Parathyroid adenoma (tissue), 2 donors: ENCODE data around the gene TTLL10.

ENCODE experiments used
- H2AFZ ChIP-seq: fragments of 300-600 bp; sonication (generic); one replicate; pipeline ENCODE4 v1.7.0; 2017; ENCODE audit warnings: antibody characterized with exemption, mild to moderate bottlenecking
- H3K27ac ChIP-seq: fragments of 300-600 bp; sonication (generic); one replicate; pipeline ENCODE4 v1.7.0; 2017
- H3K27me3 ChIP-seq: fragments of 300-600 bp; sonication (generic); one replicate; pipeline ENCODE4 v1.7.0; 2017; ENCODE audit warnings: low read length; ENCODE audit not compliant: control insufficient read depth, insufficient read depth
- H3K36me3 ChIP-seq: fragments of 300-600 bp; sonication (generic); one replicate; pipeline ENCODE4 v1.7.0; 2017; ENCODE audit warnings: low read length; ENCODE audit not compliant: control insufficient read depth, insufficient read depth
- H3K4me1 ChIP-seq: fragments of 300-600 bp; sonication (generic); one replicate; pipeline ENCODE4 v1.7.0; 2017; ENCODE audit warnings: control low read depth
- H3K4me2 ChIP-seq: fragments of 300-600 bp; sonication (generic); one replicate; pipeline ENCODE4 v1.7.0; 2017; ENCODE audit warnings: low read length
- H3K4me3 ChIP-seq: fragments of 300-600 bp; sonication (generic); one replicate; pipeline ENCODE4 v1.7.0; 2017; ENCODE audit warnings: low read depth, low read length
- H3K79me2 ChIP-seq: fragments of 300-600 bp; sonication (generic); one replicate; pipeline ENCODE4 v1.7.0; 2017; ENCODE audit warnings: control low read depth
- H3K9ac ChIP-seq: fragments of 300-600 bp; sonication (generic); one replicate; pipeline ENCODE4 v1.7.0; 2017; ENCODE audit warnings: mild to moderate bottlenecking
- H3K9me3 ChIP-seq: fragments of 300-600 bp; sonication (generic); one replicate; pipeline ENCODE4 v1.7.0; 2017; ENCODE audit warnings: low read length; ENCODE audit not compliant: control insufficient read depth
- TF ChIP-seq, protein P1 (sequence below): fragments of 300-600 bp; sonication (generic); IDR thresholded peaks from one replicate; pipeline ENCODE4 v1.7.0; 2017; ENCODE audit warnings: antibody characterized with exemption, mild to moderate bottlenecking
- donor health status: primary hyperparathyroidism.

The TTLL10 gene

DNA sequence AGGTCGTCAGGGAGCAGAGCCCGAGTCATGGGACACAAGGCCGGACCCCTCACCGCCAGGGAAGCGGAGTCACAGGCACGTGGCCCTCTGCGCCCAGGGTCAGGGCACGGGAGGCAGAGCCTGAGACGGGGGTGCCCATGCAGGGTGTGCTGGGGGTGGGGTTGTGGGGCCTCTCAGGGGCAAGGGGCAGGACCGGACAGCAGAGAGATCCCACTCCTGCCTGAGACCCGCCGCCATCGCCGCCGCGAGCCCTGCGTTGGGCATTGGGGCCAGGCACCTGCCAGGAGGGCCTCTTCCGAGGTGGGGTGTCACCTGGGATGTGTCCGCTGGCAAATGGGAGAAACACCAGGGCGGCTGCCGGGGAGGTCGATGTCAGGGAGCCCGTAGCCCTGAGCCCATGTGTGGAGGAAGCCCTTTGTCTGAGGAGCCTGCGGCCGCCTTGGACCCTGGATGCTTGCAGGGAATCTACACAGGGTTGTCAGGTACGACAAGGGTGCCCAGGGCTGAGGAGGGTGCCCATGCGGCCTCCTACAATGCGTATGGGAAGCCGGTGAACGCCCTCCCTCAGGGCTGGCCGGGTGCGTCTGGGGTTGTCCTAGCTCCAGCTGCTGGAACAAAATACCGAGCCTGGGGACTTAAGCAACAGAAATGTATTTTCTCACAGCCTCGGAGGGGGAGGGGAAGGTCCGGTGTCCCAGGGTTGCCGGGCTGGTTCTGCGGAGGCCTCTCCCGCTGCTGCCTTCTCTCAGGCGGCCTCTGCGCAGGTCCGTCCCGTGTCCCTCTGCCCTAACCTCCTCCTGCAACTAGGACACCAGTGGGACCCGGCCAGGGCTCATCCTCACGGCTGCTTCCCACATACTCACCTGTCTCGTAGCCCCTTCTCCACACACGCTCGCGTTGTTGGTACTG, 41.4 kb upstream of the TTLL10 start:
- Histone ChIP-seq H3K9me3 (no peaks in the 10 kb centered on the region), H3K27me3 (no peaks in the 10 kb centered on the region), H3K79me2 (no peaks in the 10 kb centered on the region), H2AFZ (no peak overlapping the region), H3K27ac (no peak overlapping the region), H3K36me3 (no peaks in the 10 kb centered on the region), H3K4me2 (no peak overlapping the region), H3K9ac (no peak overlapping the region), H3K4me1 (no peaks in the 10 kb centered on the region), H3K4me3 (no peak overlapping the region)
- TF ChIP-seq, protein P1, sequence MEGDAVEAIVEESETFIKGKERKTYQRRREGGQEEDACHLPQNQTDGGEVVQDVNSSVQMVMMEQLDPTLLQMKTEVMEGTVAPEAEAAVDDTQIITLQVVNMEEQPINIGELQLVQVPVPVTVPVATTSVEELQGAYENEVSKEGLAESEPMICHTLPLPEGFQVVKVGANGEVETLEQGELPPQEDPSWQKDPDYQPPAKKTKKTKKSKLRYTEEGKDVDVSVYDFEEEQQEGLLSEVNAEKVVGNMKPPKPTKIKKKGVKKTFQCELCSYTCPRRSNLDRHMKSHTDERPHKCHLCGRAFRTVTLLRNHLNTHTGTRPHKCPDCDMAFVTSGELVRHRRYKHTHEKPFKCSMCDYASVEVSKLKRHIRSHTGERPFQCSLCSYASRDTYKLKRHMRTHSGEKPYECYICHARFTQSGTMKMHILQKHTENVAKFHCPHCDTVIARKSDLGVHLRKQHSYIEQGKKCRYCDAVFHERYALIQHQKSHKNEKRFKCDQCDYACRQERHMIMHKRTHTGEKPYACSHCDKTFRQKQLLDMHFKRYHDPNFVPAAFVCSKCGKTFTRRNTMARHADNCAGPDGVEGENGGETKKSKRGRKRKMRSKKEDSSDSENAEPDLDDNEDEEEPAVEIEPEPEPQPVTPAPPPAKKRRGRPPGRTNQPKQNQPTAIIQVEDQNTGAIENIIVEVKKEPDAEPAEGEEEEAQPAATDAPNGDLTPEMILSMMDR: no peak

DNA sequence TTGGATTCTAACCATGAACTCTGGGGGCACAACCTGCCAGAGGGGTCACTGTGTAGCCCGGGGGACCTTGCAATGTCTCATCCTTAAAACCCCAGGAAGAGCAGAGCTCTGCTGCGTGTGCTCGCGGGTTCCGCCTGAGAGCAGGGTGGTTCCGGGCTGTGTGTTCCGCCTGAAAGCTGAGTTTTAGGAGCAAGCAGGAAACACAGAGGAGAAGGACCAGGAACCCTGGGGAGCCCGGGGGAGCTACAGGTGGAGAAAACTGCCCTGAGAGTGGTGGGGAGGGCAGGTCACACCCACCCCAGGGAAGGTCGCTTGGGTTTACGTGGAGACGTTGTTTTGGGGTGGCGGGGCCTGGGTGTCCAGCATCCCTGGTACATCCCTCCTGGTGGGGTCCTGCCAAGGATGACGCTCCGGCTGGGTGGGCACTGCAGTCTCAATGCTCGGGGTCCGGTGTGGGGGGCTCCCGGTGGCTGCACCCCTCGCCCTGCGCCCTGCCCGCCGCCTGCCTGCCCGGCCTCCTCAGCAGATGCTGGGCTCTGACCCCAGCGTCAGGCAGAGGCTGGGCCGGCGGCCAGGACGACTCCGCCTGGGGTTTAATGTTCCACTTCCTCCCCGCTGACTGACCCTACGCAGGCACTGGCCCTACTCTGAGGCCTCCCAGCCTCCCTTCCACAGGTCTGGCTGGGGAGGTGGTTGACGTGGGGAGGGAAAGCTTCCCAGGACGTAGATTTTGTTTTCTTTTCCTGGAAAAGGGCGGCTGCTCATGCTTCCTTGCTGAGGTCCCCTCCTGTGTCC, 40.5 kb upstream of the TTLL10 start:
- H3K4me1 ChIP-seq: no peaks in the 10 kb centered on the region
- no peaks in the 10 kb centered on the region for H3K79me2 ChIP-seq
- no peak overlapping the region for H3K27ac ChIP-seq
- no peaks in the 10 kb centered on the region for H3K9me3 ChIP-seq
- H3K4me3 ChIP-seq: no peak overlapping the region
- no peaks in the 10 kb centered on the region for H3K36me3 ChIP-seq
- H2AFZ ChIP-seq: no peak overlapping the region
- TF ChIP-seq, protein P1: no peak
- H3K27me3 ChIP-seq: no peaks in the 10 kb centered on the region
- H3K9ac ChIP-seq: no peak overlapping the region
- no peak overlapping the region for H3K4me2 ChIP-seq

DNA sequence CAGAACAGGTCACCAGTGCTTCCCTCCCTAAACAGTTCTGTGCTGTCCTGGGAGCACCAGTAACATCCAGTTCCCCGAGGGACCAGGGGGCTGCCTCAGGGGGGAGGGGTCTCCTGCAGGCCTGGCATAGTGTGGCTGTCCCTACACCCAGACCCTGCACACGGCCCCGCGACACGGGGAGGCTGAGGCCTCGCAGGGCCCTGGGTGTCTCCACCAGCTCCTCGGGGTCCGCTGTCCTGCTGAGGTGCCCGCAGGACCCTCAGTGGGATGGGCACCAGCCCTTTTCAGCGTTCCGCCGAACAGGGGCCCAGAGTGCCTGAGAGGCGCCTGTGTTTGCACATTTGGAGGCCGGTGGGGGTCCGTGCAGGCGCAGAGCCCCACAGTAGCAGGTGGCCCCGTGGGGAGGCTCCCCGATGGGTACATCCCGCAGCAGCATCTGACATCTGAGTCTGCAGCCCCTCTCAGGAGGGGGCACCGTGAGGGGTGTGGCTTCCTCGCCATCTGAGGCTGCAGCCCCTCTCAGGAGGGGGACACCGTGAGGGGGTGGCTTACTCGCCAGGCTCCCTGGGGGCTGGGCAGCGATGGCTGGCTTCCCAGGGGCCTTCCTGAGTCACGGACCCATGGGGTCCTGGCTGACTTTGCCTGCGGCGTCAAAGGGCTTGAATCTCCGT, 39.2 kb upstream of the TTLL10 start:
- H3K4me2 ChIP-seq: no peak overlapping the region
- no peaks in the 10 kb centered on the region for H3K9me3 ChIP-seq
- no peaks in the 10 kb centered on the region for H3K36me3 ChIP-seq
- no peak overlapping the region for H2AFZ ChIP-seq
- H3K79me2 ChIP-seq: no peaks in the 10 kb centered on the region
- TF ChIP-seq, protein P1: no peak
- H3K27me3 ChIP-seq: no peaks in the 10 kb centered on the region
- H3K9ac ChIP-seq: no peak overlapping the region
- no peaks in the 10 kb centered on the region for H3K4me1 ChIP-seq
- H3K4me3 ChIP-seq: no peak overlapping the region
- no peak overlapping the region for H3K27ac ChIP-seq

DNA sequence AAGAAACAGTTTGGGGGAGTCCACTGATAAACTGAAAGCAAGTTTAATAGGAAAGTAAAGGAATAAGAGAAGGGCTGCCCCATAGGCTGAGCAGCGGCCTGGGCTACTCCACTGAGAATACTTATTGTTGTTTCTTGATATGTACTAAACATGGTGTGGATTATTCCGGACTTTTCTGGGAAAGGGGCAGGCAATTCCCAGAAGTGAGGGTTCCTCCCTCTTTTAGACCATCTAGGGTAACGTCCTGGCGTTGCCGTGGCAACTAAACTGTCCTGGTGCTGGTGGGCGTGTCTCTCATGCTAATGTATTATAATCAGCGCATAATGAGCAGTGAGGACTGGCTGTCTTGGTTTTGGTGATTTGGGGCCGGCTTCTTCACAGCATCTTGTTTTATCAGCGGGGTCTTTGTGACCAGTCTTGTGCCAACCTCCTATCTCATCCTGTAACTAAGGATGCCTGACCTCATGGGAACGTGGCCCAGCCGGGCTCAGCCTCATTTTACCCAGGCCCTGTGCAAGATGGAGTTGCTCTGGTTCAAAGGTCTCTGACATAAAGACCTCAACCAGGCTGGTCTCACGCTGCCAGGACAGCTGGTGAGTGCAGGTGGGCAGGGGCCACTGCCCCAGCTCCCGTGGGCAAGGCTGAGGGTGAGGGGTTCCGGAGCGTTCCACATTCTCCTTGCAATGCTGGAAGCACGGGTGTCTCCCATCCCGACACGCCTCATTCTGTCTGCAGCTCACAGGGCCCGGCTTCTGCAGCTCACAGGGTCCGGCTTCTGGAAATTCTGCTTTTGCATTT, 38.1 kb upstream of the TTLL10 start:
- Histone ChIP-seq H3K79me2 (no peaks in the 10 kb centered on the region), H2AFZ (no peak overlapping the region), H3K4me3 (no peak overlapping the region), H3K4me2 (no peak overlapping the region), H3K36me3 (no peaks in the 10 kb centered on the region), H3K27ac (no peak overlapping the region), H3K27me3 (no peaks in the 10 kb centered on the region), H3K9me3 (no peaks in the 10 kb centered on the region), H3K4me1 (no peaks in the 10 kb centered on the region), H3K9ac (no peak overlapping the region)
- TF ChIP-seq, protein P1: no peak
